Esophagus squamous epithelium (tissue), 5 donors: ENCODE results near the gene PLAAT4. TPM values are rescaled to one million over a fixed set of nuclear protein-coding genes. Genes with fewer than 3 reads are reported as not detected.

Source experiments
- DNase-seq: peaks from one replicate; lab custom pipeline; 2025; lab: John Stamatoyannopoulos, UW
- H3K27ac ChIP-seq, 4 donors: fragments of 200-600 bp; sonication (generic); one replicate each; pipeline ENCODE4 v1.5.1; 2016 to 2019; ENCODE audit warnings: mild to moderate bottlenecking in 1 of 4
- H3K27me3 ChIP-seq, 4 donors: fragments of 200-600 bp; sonication (generic); 1 replicate in 3 of 4; 2 replicates in 1 of 4; pipeline versions ENCODE4 v1.5.1 to v1.6.0; 2017 to 2021; ENCODE audit warnings: antibody characterized with exemption in 1 of 4
- H3K36me3 ChIP-seq, 3 donors: fragments of 200-600 bp; sonication (generic); one replicate each; pipeline ENCODE4 v1.5.1; 2016 to 2019
- H3K4me1 ChIP-seq, 3 donors: fragments of 200-600 bp; sonication (generic); one replicate each; pipeline ENCODE4 v1.5.1; 2017 to 2019
- H3K4me3 ChIP-seq, 4 donors: fragments of 200-600 bp; sonication (generic); 1 replicate in 3 of 4; 2 replicates in 1 of 4; pipeline ENCODE4 v1.5.1; 2016 to 2019; ENCODE audit warnings: mild to moderate bottlenecking in 2 of 4, moderate library complexity in 1 of 4
- H3K9me3 ChIP-seq, 3 donors: fragments of 200-600 bp; sonication (generic); one replicate each; pipeline ENCODE4 v1.5.1; 2016 to 2019
- CTCF ChIP-seq, 6 experiments: fragments of 450-650 bp in 4 of 6; fragments of 200-600 bp in 2 of 6; sonication (generic) in 2 of 6; IDR thresholded peaks; one replicate each; pipeline ENCODE4 v1.5.1; 2016 to 2019; ENCODE audit warnings: antibody characterized with exemption in 6 of 6, mild to moderate bottlenecking in 4 of 6, moderate library complexity in 4 of 6
- POLR2A ChIP-seq, 4 donors: fragments of 450-650 bp; IDR thresholded peaks; one replicate each; pipeline ENCODE4 v1.6.1; 2017; ENCODE audit warnings: antibody characterized with exemption in 4 of 4, mild to moderate bottlenecking in 4 of 4, moderate library complexity in 3 of 4
- WGBS, 2 donors: methylation state at CpG; one replicate each; pipeline ENCODE4 v1.1.5; 2018; 5-methylcytosine and 5-hydroxymethylcytosine counted together
- intact Hi-C: fragments of 100-400 bp; cut with DNase I; formaldehyde crosslinking; loops from one replicate; pipeline ENCODE4 v1.15.0; 2022
- total RNA-seq, 4 donors: library from RNA; depleted of rRNA; stranded (reverse); fragments of >200 nt; gene quantifications; one replicate each; pipeline ENCODE4 v1.1.0, GENCODE V29; 2016
- donor health status: DM: yes; HTN: yes; CAD: no.

PLAAT4 gene
- total RNA-seq, 4 donors from 2014 or later, result 3.9 to 32.6 (median 11.7) TPM

GRCh38 chr11:63553759-63554158 is 17.2 kb downstream of the PLAAT4 start:
- TF ChIP-seq CTCF (IDR thresholded peaks at IDR 0.05) (no peak), POLR2A (IDR thresholded peaks at IDR 0.05) (no peak)
- intact Hi-C loops, result no loop called here
- Histone ChIP-seq H3K27ac (peak overlapping the region in 3 of 4 donors; percentile 22 to 39 (median 23)), H3K4me1 (peaks cover 0 to 16% (median 0%) of the 10 kb centered on the region in 3 donors), H3K9me3 (no peaks in the 10 kb centered on the region), H3K36me3 (no peaks in the 10 kb centered on the region), H3K4me3 (no peak overlapping the region), H3K27me3 (no peaks in the 10 kb centered on the region)
- DNase-seq, result no peak
- WGBS, 2 donors, result 50 to 66% methylated on average over 1 to 8 of the region's 8 CpGs

GRCh38 chr11:63554877-63555223 is 18.2 kb downstream of the PLAAT4 start:
- no peak for DNase-seq
- H3K27me3 ChIP-seq, result no peaks in the 10 kb centered on the region
- H3K9me3 ChIP-seq, result no peaks in the 10 kb centered on the region
- intact Hi-C loops, result no loop called here
- 70 to 78% methylated on average over 4 of the region's 4 CpGs for WGBS, 2 donors
- TF ChIP-seq POLR2A (IDR thresholded peaks at IDR 0.05), result no peak
- no peak for TF ChIP-seq CTCF (IDR thresholded peaks at IDR 0.05)
- H3K4me1 ChIP-seq, result peaks cover 0 to 16% (median 0%) of the 10 kb centered on the region in 3 donors
- no peak overlapping the region for H3K4me3 ChIP-seq
- H3K27ac ChIP-seq, result no peak overlapping the region
- H3K36me3 ChIP-seq, result no peaks in the 10 kb centered on the region

GRCh38 chr11:63556404-63557013 is 19.9 kb downstream of the PLAAT4 start:
- 72 to 82% methylated on average over 6 to 7 of the region's 7 CpGs for WGBS, 2 donors
- Histone ChIP-seq H3K36me3 (no peaks in the 10 kb centered on the region), H3K9me3 (no peaks in the 10 kb centered on the region), H3K27me3 (no peaks in the 10 kb centered on the region), H3K4me1 (peaks cover 5 to 31% (median 8%) of the 10 kb centered on the region in 3 donors), H3K4me3 (no peak overlapping the region), H3K27ac (no peak overlapping the region)
- intact Hi-C loops, result no loop called here
- no peak for DNase-seq
- TF ChIP-seq CTCF (IDR thresholded peaks at IDR 0.05) (no peak), POLR2A (IDR thresholded peaks at IDR 0.05) (no peak)

- intact Hi-C loops, result no loop called here
- peaks cover 5 to 30% (median 8%) of the 10 kb centered on the region in 3 donors for H3K4me1 ChIP-seq
- no peak overlapping the region for H3K27ac ChIP-seq
- no peaks in the 10 kb centered on the region for H3K27me3 ChIP-seq
- H3K36me3 ChIP-seq, result no peaks in the 10 kb centered on the region
- 64 to 67% methylated on average over 7 of the region's 7 CpGs for WGBS, 2 donors
- TF ChIP-seq CTCF (IDR thresholded peaks at IDR 0.05), result no peak
- no peak for TF ChIP-seq POLR2A (IDR thresholded peaks at IDR 0.05)
- H3K4me3 ChIP-seq, result no peak overlapping the region
- no peaks in the 10 kb centered on the region for H3K9me3 ChIP-seq
- DNase-seq, result no peak
Measured at GRCh38 chr11:63557570-63557969, 21.0 kb downstream of the PLAAT4 start.

- Histone ChIP-seq H3K4me1 (peaks cover 5 to 20% (median 8%) of the 10 kb centered on the region in 3 donors), H3K36me3 (no peaks in the 10 kb centered on the region), H3K9me3 (no peaks in the 10 kb centered on the region), H3K4me3 (no peak overlapping the region), H3K27me3 (no peaks in the 10 kb centered on the region), H3K27ac (no peak overlapping the region)
- intact Hi-C loops, result no loop called here
- DNase-seq, result no peak
- 89 to 96% methylated on average over 4 of the region's 7 CpGs for WGBS, 2 donors
- TF ChIP-seq CTCF (IDR thresholded peaks at IDR 0.05), result no peak
- TF ChIP-seq POLR2A (IDR thresholded peaks at IDR 0.05), result no peak
Measured at GRCh38 chr11:63558459-63559157, 22.0 kb downstream of the PLAAT4 start.
